Osteocyte (in vitro differentiated cells): ENCODE measurements around the gene RABIF. TPM values are rescaled to one million over a fixed set of nuclear protein-coding genes. Genes with fewer than 3 reads are reported as not detected.

Experiments
- DNase-seq: peaks from one replicate; pipeline ENCODE4 v3.0.0; 2021; ENCODE audit warnings: mixed read lengths; ENCODE audit not compliant: unreplicated experiment; ENCODE audit errors: extremely low spot score
- H3K27ac Mint-ChIP-seq: one replicate; pipeline ENCODE4 v1.8.0; 2021; ENCODE audit warnings: mild to moderate bottlenecking, mixed read lengths; ENCODE audit not compliant: unreplicated experiment
- H3K27me3 Mint-ChIP-seq: one replicate; pipeline ENCODE4 v1.8.0; 2021; ENCODE audit warnings: mixed read lengths; ENCODE audit not compliant: unreplicated experiment
- H3K36me3 Mint-ChIP-seq: one replicate; pipeline ENCODE4 v1.8.0; 2021; ENCODE audit warnings: mixed read lengths; ENCODE audit not compliant: unreplicated experiment
- H3K4me1 Mint-ChIP-seq: one replicate; pipeline ENCODE4 v1.8.0; 2021; ENCODE audit warnings: mixed read lengths; ENCODE audit not compliant: unreplicated experiment
- H3K4me3 Mint-ChIP-seq: one replicate; pipeline ENCODE4 v1.8.0; 2021; ENCODE audit warnings: mild to moderate bottlenecking, moderate library complexity, mixed read lengths; ENCODE audit not compliant: unreplicated experiment
- H3K9me3 Mint-ChIP-seq: one replicate; pipeline ENCODE4 v1.8.0; 2021; ENCODE audit warnings: mixed read lengths; ENCODE audit not compliant: unreplicated experiment
- CTCF ChIP-seq: fragments of 200-600 bp; sonication (generic); IDR thresholded peaks from 2 replicates; pipeline ENCODE4 v1.5.0; 2021; ENCODE audit warnings: antibody characterized with exemption, mild to moderate bottlenecking, moderate library complexity
- total RNA-seq: library from RNA; stranded (reverse); gene quantifications from 2 replicates; pipeline ENCODE4 v1.2.1, GENCODE V29; 2021

RABIF gene
- total RNA-seq, 1 donor from 2014 or later = 13.9 TPM

DNA sequence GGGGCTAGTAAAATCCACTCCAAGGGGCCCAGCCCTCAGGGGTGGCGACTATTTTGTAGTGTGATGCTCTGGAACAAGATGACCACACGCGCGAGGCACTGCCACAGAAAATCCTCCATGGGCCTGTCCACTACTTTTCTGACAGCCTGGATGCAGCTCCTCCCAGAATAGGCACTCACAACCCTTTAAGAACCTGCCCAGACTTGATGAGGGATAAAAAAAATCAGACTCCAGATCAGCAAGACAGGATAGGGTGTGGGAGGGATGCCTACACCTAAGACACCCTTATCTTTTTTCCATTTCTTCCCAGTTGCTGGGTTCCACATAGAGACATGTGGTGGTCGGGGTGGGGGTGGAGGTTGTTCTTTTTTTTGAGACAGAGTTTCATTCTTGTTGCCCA lies 44.7 kb downstream of the RABIF start:
- Mint-ChIP-seq H3K27me3 (no peaks in the 10 kb centered on the region), H3K4me1 (no peaks in the 10 kb centered on the region), H3K4me3 (no peak overlapping the region), H3K27ac (no peak overlapping the region), H3K36me3 (no peaks in the 10 kb centered on the region), H3K9me3 (no peaks in the 10 kb centered on the region)
- TF ChIP-seq CTCF = no peak
- DNase-seq = no peak

DNA sequence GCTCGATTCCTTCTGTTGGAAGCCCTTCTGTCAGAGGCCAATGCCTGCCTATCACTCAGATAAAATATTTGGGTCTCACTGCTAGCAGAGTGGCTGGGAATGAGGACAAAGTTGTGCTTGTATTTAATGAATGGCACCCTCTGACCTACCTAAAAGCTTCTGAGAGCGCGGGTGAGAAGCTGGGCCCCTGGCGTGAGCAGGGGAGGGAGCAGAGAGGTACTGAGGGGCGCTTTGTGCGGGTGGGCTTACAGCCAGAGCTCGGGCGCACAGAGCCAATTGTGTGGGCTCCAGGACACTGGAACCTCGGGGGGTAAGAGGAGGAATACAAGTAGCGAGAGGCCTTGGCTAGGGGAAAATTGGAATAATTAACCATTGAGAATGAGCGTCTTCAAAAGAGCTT lies 45.9 kb downstream of the RABIF start:
- no peaks in the 10 kb centered on the region for H3K4me1 Mint-ChIP-seq

DNA sequence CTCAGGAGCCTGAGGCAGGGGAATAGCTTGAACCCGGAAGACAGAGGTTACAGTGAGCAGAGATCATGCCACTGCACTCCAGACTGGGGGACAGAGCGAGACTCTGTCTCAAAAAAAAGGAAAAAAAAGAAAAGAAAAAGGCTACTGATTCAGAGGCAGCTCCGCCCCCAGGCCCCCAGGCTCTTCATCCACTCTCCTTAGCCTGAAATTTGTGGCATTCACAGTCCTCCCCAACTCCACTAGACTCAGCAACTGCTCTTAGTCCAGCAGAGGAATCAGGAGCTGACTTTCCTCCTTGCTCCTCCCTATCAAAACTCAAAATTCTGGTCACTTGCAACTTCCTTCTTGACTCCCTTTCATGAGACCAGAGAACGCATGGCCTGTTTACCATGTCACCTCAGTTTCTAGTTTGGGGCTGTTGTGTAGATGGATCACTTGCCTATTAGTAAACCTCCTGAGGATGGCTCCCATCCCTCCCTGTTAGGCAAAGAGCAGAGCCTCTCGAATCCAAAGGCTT lies 51.1 kb downstream of the RABIF start:
- Mint-ChIP-seq H3K4me1 (no peaks in the 10 kb centered on the region), H3K9me3 (no peaks in the 10 kb centered on the region), H3K27ac (no peak overlapping the region), H3K36me3 (no peaks in the 10 kb centered on the region), H3K4me3 (no peak overlapping the region), H3K27me3 (peaks cover 27% of the 10 kb centered on the region)
- no peak for DNase-seq
- TF ChIP-seq CTCF = no peak

More for the DNA sequence above, 45.9 kb downstream of the RABIF start:
- Mint-ChIP-seq H3K4me3 (no peak overlapping the region), H3K27ac (no peak overlapping the region), H3K36me3 (no peaks in the 10 kb centered on the region), H3K9me3 (no peaks in the 10 kb centered on the region), H3K27me3 (peaks cover under 1% of the 10 kb centered on the region)
- TF ChIP-seq CTCF = no peak
- DNase-seq = no peak

GRCh38 chr1:202836623-202837403 lies 52.1 kb downstream of the RABIF start:
- TF ChIP-seq CTCF = no peak
- Mint-ChIP-seq H3K9me3 (no peaks in the 10 kb centered on the region), H3K27me3 (peaks cover 30% of the 10 kb centered on the region), H3K27ac (no peak overlapping the region), H3K4me1 (no peaks in the 10 kb centered on the region), H3K4me3 (no peak overlapping the region), H3K36me3 (no peaks in the 10 kb centered on the region)
- DNase-seq = no peak

DNA sequence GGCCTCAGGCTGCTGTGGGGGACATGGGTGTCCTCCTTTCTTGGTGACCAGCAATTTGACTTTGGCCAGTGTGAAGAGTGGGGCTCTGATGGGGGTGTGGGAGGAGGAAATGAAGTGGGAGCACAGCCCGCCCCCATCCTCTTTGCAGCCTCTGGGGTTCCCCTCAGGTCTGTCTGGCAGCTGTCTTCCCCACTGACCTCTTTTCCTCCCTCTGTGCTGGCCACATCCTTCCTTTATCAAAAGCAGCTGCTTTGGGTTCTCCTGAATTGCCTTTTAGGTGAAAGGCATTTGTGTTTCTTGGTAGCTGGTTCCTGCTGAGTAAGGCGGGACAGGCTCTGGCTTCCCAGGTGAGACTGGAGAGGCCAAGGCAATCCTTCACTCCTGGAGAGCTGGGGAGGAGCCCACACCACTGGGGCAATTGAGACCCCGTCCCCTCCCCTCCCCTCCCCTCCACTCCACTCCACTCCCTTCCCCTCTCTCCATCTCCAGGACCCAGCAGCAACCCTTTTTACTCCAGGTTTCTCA lies 53.3 kb downstream of the RABIF start:
- TF ChIP-seq CTCF = no peak
- Mint-ChIP-seq H3K27me3 (peaks cover 40% of the 10 kb centered on the region), H3K4me3 (no peak overlapping the region), H3K4me1 (no peaks in the 10 kb centered on the region), H3K9me3 (no peaks in the 10 kb centered on the region), H3K36me3 (no peaks in the 10 kb centered on the region), H3K27ac (no peak overlapping the region)
- DNase-seq = no peak
